Measurements from ENCODE around the gene TOLLIP.
"Not testable (repeated sequence)": the region's sequence is repeated elsewhere in the genome, so short reads cannot be mapped to it uniquely, and the experiment has no call there.

The TOLLIP gene

DNA sequence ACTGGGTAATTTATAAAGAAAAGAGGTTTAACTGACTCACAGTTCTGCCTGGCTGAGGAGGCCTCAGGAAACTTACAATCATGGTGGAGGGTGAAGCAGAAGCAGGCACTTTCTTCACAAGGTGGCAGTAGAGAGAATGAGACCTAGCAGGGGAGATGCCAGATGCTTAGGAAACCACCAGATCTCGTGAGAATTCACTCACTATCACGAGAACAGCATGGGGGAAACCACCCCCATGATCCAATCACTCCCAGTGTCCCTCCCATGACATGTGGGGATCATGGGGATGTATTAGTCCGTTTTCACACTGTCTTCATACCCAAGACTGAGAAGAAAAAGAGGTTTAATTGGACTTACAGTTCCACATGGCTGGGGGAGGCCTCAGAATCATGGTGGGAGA is 45.0 kb downstream of the TOLLIP start:
- not testable (repeated sequence) for DNase-seq (ENCODE audit: low read depth, low spot score)

- no peak for DNase-seq (ENCODE audit: low read depth, low spot score)
Measured at GRCh38 chr11:1263010-1263409, 46.4 kb downstream of the TOLLIP start.

GRCh38 chr11:1262172-1263006 is 47.0 kb downstream of the TOLLIP start:
- peak; percentile 82 for DNase-seq (ENCODE audit: low read depth, low spot score)

GRCh38 chr11:1261241-1262071 is 48.0 kb downstream of the TOLLIP start:
- DNase-seq (ENCODE audit: low read depth, low spot score), result no peak

DNA sequence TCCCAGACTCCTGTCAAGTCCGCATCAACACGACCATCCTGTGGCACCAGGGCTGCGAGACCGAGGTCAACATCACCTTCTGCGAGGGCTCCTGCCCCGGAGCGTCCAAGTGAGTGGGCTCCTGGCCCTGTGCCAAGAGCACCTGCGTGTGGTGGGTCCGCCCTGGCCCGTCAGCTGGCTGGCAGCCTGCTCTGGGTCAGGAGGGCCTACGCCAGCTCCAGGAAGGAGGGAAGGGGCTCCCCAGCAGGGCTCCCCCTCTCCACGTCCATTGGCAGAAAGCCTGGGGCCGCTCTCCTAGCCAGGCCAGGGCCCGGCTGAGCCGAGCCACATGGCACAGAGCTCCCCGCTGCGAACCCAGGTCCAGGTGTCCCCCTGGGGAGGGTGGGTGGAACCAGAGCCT is 48.8 kb downstream of the TOLLIP start:
- no peak for DNase-seq (ENCODE audit: low read depth, low spot score)

DNA sequence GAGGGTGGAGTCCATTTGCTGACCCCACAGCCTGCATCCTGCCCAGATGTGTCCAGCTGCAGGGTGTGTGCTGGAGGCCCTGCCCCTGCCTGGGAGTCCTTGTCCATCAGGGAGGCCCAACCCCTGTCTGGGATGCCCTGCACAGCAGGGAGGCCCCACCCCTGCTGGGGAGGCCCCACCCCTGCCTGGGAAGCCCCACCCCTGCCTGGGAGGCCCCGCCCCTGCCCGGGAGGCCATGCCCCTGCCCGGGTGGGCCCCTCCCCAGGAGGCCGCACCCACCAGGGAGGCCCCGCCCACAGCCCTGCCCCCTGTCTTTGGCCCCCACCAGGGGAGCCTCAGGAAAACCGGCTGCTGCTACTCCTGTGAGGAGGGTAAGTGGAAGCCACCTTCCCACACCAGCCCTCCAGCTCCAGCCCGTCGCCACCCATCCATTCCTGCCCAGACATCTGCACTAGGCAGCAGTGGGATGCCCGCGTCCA is 49.4 kb downstream of the TOLLIP start:
- no peak for DNase-seq (ENCODE audit: low read depth, low spot score)

- DNase-seq (ENCODE audit: low read depth, low spot score), result no peak
Measured at GRCh38 chr11:1259561-1259960, 49.9 kb downstream of the TOLLIP start.

- no peak for DNase-seq (ENCODE audit: low read depth, low spot score)
Measured at GRCh38 chr11:1259076-1259461, 50.4 kb downstream of the TOLLIP start.

DNA sequence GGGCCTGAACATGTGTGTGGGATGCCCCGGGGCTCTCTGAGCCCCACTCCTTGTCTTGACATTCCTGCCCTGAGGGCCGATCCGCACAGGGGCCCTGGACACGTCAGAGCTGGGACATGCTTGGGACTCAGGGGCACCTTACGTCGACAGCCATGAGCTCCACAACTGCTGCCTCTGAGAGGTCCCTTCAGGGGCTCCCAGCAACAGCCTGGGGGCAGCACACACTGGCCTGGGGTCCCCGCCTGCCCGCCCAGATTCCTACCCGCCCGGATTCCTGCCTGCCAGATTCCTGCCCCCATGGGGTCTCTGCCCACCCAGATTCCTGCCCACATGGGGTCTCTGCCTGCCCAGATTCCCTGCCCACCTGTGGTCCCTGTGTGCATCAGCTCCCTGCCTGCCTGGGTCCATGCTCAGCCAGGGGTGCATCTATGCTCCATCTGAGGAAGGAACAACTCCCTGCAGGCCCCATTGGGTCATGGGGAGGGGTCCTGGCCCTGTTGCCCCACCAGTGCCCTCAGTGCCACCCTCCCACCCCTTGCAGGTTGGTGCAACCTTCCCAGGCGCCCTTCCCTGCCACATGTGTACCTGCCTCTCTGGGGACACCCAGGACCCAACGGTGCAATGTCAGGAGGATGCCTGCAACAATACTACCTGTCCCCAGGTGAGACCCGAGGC is 50.9 kb downstream of the TOLLIP start:
- DNase-seq (ENCODE audit: low read depth, low spot score), result no peak

DNA sequence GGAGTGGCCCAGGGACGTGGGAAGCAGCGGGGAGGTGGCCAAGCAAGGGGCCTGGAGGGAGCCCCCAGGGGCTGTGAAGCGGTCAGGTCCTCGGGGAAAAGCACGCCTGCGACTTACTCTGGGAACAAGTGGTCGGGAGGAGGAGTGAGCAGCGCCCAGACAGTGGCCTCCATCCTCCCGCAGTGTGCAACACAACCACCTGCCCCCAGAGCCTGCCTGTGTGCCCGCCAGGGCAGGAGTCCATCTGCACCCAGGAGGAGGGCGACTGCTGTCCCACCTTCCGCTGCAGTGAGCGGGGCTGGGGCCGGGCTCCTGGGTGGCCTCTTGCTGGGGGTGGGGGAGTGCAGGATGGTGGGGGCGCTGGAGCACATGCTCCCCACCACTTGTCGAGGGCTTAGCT is 51.5 kb downstream of the TOLLIP start:
- DNase-seq (ENCODE audit: low read depth, low spot score), result no peak

DNA sequence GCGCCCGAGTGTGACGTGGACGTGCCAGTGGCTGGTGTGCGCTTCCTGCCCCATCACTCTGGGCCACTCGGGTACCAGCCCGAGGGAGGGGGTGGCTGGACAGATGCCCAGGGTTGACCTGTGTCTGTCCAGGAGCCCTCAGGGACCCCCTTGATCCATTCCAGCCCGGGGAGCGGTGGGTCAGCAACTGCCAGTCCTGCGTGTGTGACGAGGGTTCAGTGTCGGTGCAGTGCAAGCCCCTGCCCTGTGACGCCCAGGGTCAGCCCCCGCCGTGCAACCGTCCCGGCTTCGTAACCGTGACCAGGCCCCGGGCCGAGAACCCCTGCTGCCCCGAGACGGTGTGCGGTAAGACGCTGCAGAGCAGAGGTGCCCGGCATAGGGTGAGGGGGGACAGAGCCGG is 52.1 kb downstream of the TOLLIP start:
- DNase-seq (ENCODE audit: low read depth, low spot score), result no peak

DNA sequence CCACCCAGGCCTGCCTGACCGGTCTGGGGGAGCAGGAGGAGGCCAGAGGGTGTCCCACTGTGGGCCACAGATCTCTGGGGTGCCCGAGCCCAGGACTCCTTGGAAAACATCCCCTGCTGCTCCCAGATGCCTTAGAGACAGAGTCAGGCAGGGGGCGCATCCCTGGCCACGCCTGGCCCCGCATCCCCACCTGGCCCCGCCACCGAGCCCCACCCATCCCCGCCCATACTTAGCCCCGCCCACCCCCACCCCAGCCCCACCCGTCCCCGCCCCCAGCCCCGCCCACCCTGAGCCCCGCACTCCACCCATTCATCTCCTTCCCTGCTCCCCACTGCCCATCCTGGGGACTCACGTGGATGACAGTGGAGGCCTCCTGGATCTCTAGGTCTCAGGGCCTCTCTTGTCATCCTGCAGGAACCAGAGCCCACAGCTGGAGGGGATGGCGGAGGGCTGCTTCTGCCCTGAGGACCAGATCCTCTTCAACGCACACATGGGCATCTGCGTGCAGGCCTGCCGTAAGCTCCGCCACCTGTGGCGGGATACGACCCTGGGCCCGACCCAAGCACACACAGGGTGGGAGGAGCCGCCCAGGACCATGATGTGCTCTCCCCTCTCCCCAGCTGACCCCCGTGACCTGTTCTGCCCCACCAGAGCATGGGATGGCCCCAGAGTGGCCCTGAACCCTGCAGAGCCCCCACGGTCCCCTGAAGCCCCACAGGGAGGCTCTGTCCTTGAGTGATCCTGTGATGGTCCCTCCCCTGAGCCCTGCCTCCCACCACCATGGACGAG is 53.0 kb downstream of the TOLLIP start:
- DNase-seq (ENCODE audit: low read depth, low spot score), result no peak

- no peak for DNase-seq (ENCODE audit: low read depth, low spot score)
Measured at GRCh38 chr11:1255151-1255550, 54.3 kb downstream of the TOLLIP start.

GRCh38 chr11:1254733-1255132 is 54.7 kb downstream of the TOLLIP start:
- no peak for DNase-seq (ENCODE audit: low read depth, low spot score)

GRCh38 chr11:1254086-1254648 is 55.3 kb downstream of the TOLLIP start:
- DNase-seq (ENCODE audit: low read depth, low spot score), result no peak

DNA sequence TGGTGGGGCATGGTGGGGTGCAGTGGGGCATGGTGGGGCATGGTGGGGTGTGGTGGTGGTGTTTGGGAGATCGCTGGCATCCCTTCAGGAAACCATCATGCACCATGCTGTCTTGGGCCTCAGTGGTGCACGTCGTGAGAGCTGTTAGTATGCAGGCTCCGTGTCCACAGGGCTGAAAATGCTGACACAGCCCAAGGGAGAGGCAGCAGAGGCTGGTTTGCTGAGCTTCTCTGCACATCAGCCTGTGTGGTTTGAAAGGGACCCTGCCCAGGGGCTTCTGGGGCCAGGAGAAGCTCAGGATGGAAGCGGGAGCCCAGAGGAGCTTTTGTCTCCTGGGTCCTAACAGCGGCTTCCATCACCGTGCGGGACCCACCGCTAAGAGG is 56.3 kb downstream of the TOLLIP start:
- no peak for DNase-seq (ENCODE audit: low read depth, low spot score)

DNA sequence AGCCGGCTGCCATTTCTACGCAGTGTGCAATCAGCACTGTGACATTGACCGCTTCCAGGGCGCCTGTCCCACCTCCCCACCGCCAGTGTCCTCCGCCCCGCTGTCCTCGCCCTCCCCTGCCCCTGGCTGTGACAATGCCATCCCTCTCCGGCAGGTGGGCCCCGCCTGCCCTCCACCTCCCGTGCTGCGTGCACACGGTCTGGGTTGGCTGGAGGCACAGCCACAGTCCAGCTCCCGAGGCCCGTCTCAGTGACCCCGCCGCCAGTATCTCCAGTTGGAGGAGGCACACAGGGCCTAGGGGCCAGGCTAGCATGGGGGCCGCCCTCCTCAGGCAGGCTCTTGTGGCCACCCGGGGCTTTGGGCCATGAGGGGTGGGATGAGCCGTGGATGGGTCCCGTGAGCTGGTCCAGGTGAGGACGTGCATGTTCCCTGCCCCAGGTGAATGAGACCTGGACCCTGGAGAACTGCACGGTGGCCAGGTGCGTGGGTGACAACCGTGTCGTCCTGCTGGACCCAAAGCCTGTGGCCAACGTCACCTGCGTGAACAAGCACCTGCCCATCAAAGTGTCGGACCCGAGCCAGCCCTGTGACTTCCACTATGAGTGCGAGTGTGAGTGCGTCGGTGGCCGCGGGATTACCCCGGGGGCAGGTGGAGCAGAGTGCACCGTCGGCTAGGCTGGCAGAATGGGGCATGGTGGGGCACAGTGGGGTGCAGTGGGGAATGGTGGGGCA is 56.9 kb downstream of the TOLLIP start:
- no peak for DNase-seq (ENCODE audit: low read depth, low spot score)

DNA sequence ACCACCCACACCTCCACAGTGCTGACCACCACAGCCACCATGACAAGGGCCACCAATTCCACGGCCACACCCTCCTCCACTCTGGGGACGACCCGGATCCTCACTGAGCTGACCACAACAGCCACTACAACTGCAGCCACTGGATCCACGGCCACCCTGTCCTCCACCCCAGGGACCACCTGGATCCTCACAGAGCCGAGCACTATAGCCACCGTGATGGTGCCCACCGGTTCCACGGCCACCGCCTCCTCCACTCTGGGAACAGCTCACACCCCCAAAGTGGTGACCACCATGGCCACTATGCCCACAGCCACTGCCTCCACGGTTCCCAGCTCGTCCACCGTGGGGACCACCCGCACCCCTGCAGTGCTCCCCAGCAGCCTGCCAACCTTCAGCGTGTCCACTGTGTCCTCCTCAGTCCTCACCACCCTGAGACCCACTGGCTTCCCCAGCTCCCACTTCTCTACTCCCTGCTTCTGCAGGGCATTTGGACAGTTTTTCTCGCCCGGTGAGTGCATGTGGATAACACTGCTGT is 58.1 kb downstream of the TOLLIP start:
- no peak for DNase-seq (ENCODE audit: low read depth, low spot score)

- DNase-seq (ENCODE audit: low read depth, low spot score), result not testable (repeated sequence)
Measured at GRCh38 chr11:1250411-1250810, 59.0 kb downstream of the TOLLIP start.

DNA sequence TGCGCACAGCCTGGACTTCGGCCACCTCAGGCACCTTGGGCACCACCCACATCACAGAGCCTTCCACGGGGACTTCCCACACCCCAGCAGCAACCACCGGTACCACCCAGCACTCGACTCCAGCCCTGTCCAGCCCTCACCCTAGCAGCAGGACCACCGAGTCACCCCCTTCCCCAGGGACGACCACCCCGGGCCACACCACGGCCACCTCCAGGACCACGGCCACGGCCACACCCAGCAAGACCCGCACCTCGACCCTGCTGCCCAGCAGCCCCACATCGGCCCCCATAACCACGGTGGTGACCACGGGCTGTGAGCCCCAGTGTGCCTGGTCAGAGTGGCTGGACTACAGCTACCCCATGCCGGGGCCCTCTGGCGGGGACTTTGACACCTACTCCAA is 60.5 kb downstream of the TOLLIP start:
- not testable (repeated sequence) for DNase-seq (ENCODE audit: low read depth, low spot score)
